ENCODE data around the gene HOXA2.

The HOXA2 gene

GRCh38 chr7:27097686-27098577, 4.6 kb downstream of the HOXA2 start:
- no peak for DNase-seq

- DNase-seq, result no peak
Measured at GRCh38 chr7:27096768-27097514, 5.5 kb downstream of the HOXA2 start.

GRCh38 chr7:27095897-27096767, 6.4 kb downstream of the HOXA2 start, which contains the start of gene HOXA1:
HOXA1 (minus strand) TSS chr7:27096000; CDS start chr7:27095912, 88 bp downstream.
- DNase-seq, result peak; percentile 46

GRCh38 chr7:27095050-27095896, 7.2 kb downstream of the HOXA2 start:
- no peak for DNase-seq

GRCh38 chr7:27094304-27095049, 8.0 kb downstream of the HOXA2 start:
- no peak for DNase-seq

- no peak for DNase-seq
Measured at GRCh38 chr7:27093184-27093895, 9.1 kb downstream of the HOXA2 start.

GRCh38 chr7:27092819-27093110, 9.7 kb downstream of the HOXA2 start:
- no peak for DNase-seq

GRCh38 chr7:27091941-27092818, 10.3 kb downstream of the HOXA2 start:
- no peak for DNase-seq

- DNase-seq, result no peak
Measured at GRCh38 chr7:27091105-27091504, 11.4 kb downstream of the HOXA2 start.

- DNase-seq, result no peak
Measured at GRCh38 chr7:27088002-27088922, 14.2 kb downstream of the HOXA2 start.

- DNase-seq, result no peak
Measured at GRCh38 chr7:27083646-27084045, 18.8 kb downstream of the HOXA2 start.

- DNase-seq, result no peak
Measured at GRCh38 chr7:27082171-27082570, 20.3 kb downstream of the HOXA2 start.

- DNase-seq, result no peak
Measured at GRCh38 chr7:27080844-27081436, 21.5 kb downstream of the HOXA2 start.

GRCh38 chr7:27079234-27079975, 23.1 kb downstream of the HOXA2 start:
- no peak for DNase-seq

GRCh38 chr7:27078616-27079233, 23.8 kb downstream of the HOXA2 start:
- no peak for DNase-seq

- no peak for DNase-seq
Measured at GRCh38 chr7:27073076-27073475, 29.4 kb downstream of the HOXA2 start.

All from activated gamma-delta T cell (primary cell).